ENCODE measurements around the gene TNRC6A. TPM values are rescaled to one million over a fixed set of nuclear protein-coding genes. Genes with fewer than 3 reads are reported as not detected.

Gene TNRC6A
- total RNA-seq, 1 experiment from 2014 or later, result 20.3 TPM

- TF ChIP-seq EZH2 (IDR thresholded peaks at IDR 0.05; ENCODE audit: low read length, unreplicated experiment) (no peak), CTCF (conservative IDR thresholded peaks at IDR 0.05; ENCODE audit: low read depth, low read length) (no peak), EZH2phosphoT487 (IDR thresholded peaks at IDR 0.05; ENCODE audit: borderline replicate concordance, low read length) (no peak)
- H3K79me2 ChIP-seq (ENCODE audit: low read length), result peaks cover 46% of the 10 kb centered on the region
- BruUV-seq (replicated peaks), result no TSS peak
- DNase-seq, result no peak
- H3K27me3 ChIP-seq (ENCODE audit: low read length), result no peaks in the 10 kb centered on the region
- no peak overlapping the region for H3K4me2 ChIP-seq (ENCODE audit: low read length)
- peaks cover 32% of the 10 kb centered on the region; the same call in 1 of the 2 replicates for H3K36me3 ChIP-seq (ENCODE audit: low read depth, low read length)
- no peak for ATAC-seq
- H3K27ac ChIP-seq (ENCODE audit: low read length), result no peak overlapping the region
- no peaks in the 10 kb centered on the region for H4K20me1 ChIP-seq (ENCODE audit: low read length)
- no peaks in the 10 kb centered on the region for H3F3A ChIP-seq (ENCODE audit: low read length, unreplicated experiment)
- H3K9ac ChIP-seq (ENCODE audit: low read length), result no peak overlapping the region
- intact Hi-C loops (cut with micrococcal nuclease), result no loop called here
- no peak overlapping the region for H3K4me3 ChIP-seq (ENCODE audit: low read length)
- no peak overlapping the region for H2AFZ ChIP-seq (ENCODE audit: low read length)
- ChIA-PET CTCF (interaction anchor here (0.7 kb wide), 1 partner anchor 39 kb away, joined by 3 read pairs; no protein-coding TSS in a partner anchor), POLR2A (ENCODE audit: unreplicated experiment) (no interaction called here)
- H3K9me3 ChIP-seq (ENCODE audit: low read length), result no peaks in the 10 kb centered on the region
- no peaks in the 10 kb centered on the region for H3K4me1 ChIP-seq (ENCODE audit: insufficient read depth, low read length)
- no peaks in the 10 kb centered on the region for H3K9me2 ChIP-seq (replicated peaks; ENCODE audit: low read length)
Observed at GRCh38 chr16:24761526-24761925, 32.1 kb downstream of the TNRC6A start.

DNA sequence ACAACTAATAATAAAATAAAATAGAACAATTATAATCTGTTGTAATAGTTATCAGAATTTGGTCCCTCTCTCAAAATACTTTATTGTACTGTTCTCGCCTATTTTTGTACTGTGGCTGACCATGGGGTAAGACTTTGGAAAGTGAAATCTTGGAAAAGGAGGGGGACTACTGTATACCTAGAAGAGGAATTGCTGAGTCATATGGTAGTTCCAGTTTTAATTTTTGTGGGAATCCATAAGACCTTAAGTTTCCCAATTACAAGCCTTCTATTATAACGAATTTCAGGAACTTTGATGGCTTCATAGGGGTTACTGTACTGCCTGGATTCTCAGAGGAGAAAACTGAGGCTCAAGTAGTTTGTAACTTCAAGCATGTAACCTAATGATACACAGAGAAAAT lies 35.5 kb downstream of the TNRC6A start:
- Histone ChIP-seq H3K9me3 (ENCODE audit: low read length) (no peaks in the 10 kb centered on the region), H2AFZ (ENCODE audit: low read length) (no peak overlapping the region), H3F3A (ENCODE audit: low read length, unreplicated experiment) (no peaks in the 10 kb centered on the region), H3K9me2 (replicated peaks; ENCODE audit: low read length) (no peaks in the 10 kb centered on the region), H3K36me3 (ENCODE audit: low read depth, low read length) (peaks cover 24% of the 10 kb centered on the region; the same call in 1 of the 2 replicates), H3K4me1 (ENCODE audit: insufficient read depth, low read length) (no peaks in the 10 kb centered on the region), H3K4me2 (ENCODE audit: low read length) (no peak overlapping the region), H3K27ac (ENCODE audit: low read length) (no peak overlapping the region), H3K27me3 (ENCODE audit: low read length) (no peaks in the 10 kb centered on the region), H3K79me2 (ENCODE audit: low read length) (peaks cover 19% of the 10 kb centered on the region; the same call in 1 of the 2 replicates), H3K4me3 (ENCODE audit: low read length) (no peak overlapping the region), H4K20me1 (ENCODE audit: low read length) (no peaks in the 10 kb centered on the region), H3K9ac (ENCODE audit: low read length) (no peak overlapping the region)
- TF ChIP-seq EZH2phosphoT487 (IDR thresholded peaks at IDR 0.05; ENCODE audit: borderline replicate concordance, low read length) (no peak), EZH2 (IDR thresholded peaks at IDR 0.05; ENCODE audit: low read length, unreplicated experiment) (no peak), CTCF (conservative IDR thresholded peaks at IDR 0.05; ENCODE audit: low read depth, low read length) (no peak)
- ChIA-PET POLR2A (ENCODE audit: unreplicated experiment) (no interaction called here), CTCF (no interaction called here)
- ATAC-seq (no peak), DNase-seq (no peak)
- BruUV-seq (replicated peaks), result no TSS peak
- intact Hi-C loops (cut with micrococcal nuclease), result no loop called here

DNA sequence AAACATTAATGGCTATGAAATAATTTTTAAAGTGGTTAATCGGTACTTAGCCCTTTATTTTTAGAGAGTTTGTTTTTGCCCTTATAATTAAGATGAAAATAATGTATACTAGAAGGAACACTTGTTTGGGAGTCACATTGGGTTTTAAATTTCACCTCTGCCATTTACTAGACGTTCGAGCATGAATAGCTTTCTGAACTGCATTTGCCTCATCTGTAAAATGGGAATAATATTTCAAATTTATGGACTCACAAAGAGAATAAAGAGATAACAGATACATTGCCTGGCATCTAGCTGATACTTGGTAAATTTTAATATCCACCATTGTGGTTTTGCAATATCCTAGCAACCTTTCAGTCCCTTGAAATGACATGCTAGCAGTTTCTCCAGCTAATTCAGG lies 36.6 kb downstream of the TNRC6A start:
- Histone ChIP-seq H3K9me3 (ENCODE audit: low read length) (no peaks in the 10 kb centered on the region), H3K36me3 (ENCODE audit: low read depth, low read length) (peaks cover 18% of the 10 kb centered on the region; the same call in 1 of the 2 replicates), H3K4me2 (ENCODE audit: low read length) (no peak overlapping the region), H3K4me1 (ENCODE audit: insufficient read depth, low read length) (0 out of 2 replicates have a peak, but pooled peaks cover 3% of the 10 kb centered on the region), H3K27me3 (ENCODE audit: low read length) (no peaks in the 10 kb centered on the region), H2AFZ (ENCODE audit: low read length) (no peak overlapping the region), H3F3A (ENCODE audit: low read length, unreplicated experiment) (no peaks in the 10 kb centered on the region), H4K20me1 (ENCODE audit: low read length) (peaks cover 4% of the 10 kb centered on the region; the same call in 1 of the 2 replicates), H3K9ac (ENCODE audit: low read length) (no peak overlapping the region), H3K79me2 (ENCODE audit: low read length) (peaks cover 13% of the 10 kb centered on the region; the same call in 1 of the 2 replicates), H3K9me2 (replicated peaks; ENCODE audit: low read length) (no peaks in the 10 kb centered on the region), H3K4me3 (ENCODE audit: low read length) (no peak overlapping the region), H3K27ac (ENCODE audit: low read length) (no peak overlapping the region)
- CTCF ChIA-PET, result no interaction called here
- intact Hi-C loops (cut with micrococcal nuclease), result no loop called here
- no TSS peak for BruUV-seq (replicated peaks)
- TF ChIP-seq EZH2phosphoT487 (IDR thresholded peaks at IDR 0.05; ENCODE audit: borderline replicate concordance, low read length) (no peak), CTCF (conservative IDR thresholded peaks at IDR 0.05; ENCODE audit: low read depth, low read length) (no peak), EZH2 (IDR thresholded peaks at IDR 0.05; ENCODE audit: low read length, unreplicated experiment) (no peak)
- ATAC-seq, result no peak
- POLR2A ChIA-PET (ENCODE audit: unreplicated experiment), result no interaction called here
- no peak for DNase-seq

Data from PC-3 (cell line).